PFSK-1 (cell line): ENCODE measurements around the gene CCT2.

ENCODE experiments used
- FOXP2 ChIP-seq: optimal IDR thresholded peaks from 2 replicates; pipeline ENCODE3; 2011; ENCODE audit warnings: borderline replicate concordance, control low read depth, inconsistent platforms; ENCODE audit not compliant: insufficient read depth; ENCODE audit errors: extremely low read length, extremely low read depth
- POLR2AphosphoS5 ChIP-seq: IDR thresholded peaks from 2 replicates; pipeline ENCODE4 v1.6.1; 2012; ENCODE audit warnings: low read depth, mild to moderate bottlenecking, control low read depth, low read length, moderate library complexity
- REST ChIP-seq, 2 experiments: IDR thresholded peaks; 2 replicates each; pipeline versions ENCODE4 v1.6.1 to v1.8.0; 2011 to 2012; ENCODE audit warnings: low read depth in 2 of 2, low read length in 2 of 2, control low read depth in 1 of 2, inconsistent platforms in 1 of 2, mild to moderate bottlenecking in 1 of 2, moderate library complexity in 1 of 2; ENCODE audit not compliant: insufficient read depth in 1 of 2
- SIN3A ChIP-seq: IDR thresholded peaks from 2 replicates; pipeline ENCODE4 v1.6.1; 2012; ENCODE audit warnings: mild to moderate bottlenecking, low read length, moderate library complexity, borderline replicate concordance; ENCODE audit not compliant: insufficient read depth
- TAF1 ChIP-seq: IDR thresholded peaks from 2 replicates; pipeline ENCODE4 v1.6.1; 2012; ENCODE audit warnings: low read length, control low read depth, borderline replicate concordance; ENCODE audit not compliant: insufficient read depth

The CCT2 gene

GRCh38 chr12:69546693-69547438 is 38.4 kb upstream of the CCT2 start:
- TF ChIP-seq REST (IDR thresholded peaks at IDR 0.05; ENCODE audit: insufficient read depth in 1 of 2, low read depth in 2 of 2, low read length in 2 of 2): no peak
- TF ChIP-seq POLR2AphosphoS5: no peak
- no peak for TF ChIP-seq SIN3A
- TF ChIP-seq TAF1: no peak
- TF ChIP-seq FOXP2: no peak

GRCh38 chr12:69548687-69549086 is 36.6 kb upstream of the CCT2 start:
- TF ChIP-seq POLR2AphosphoS5 (no peak), SIN3A (no peak), TAF1 (no peak), REST (IDR thresholded peaks at IDR 0.05; ENCODE audit: insufficient read depth in 1 of 2, low read depth in 2 of 2, low read length in 2 of 2) (no peak), FOXP2 (no peak)

- no peak for TF ChIP-seq REST (IDR thresholded peaks at IDR 0.05; ENCODE audit: insufficient read depth in 1 of 2, low read depth in 2 of 2, low read length in 2 of 2)
- TF ChIP-seq SIN3A: no peak
- no peak for TF ChIP-seq FOXP2
- TF ChIP-seq POLR2AphosphoS5: no peak
- TF ChIP-seq TAF1: no peak
Observed at GRCh38 chr12:69550569-69551350, 34.5 kb upstream of the CCT2 start.

- TF ChIP-seq POLR2AphosphoS5 (no peak), FOXP2 (no peak), REST (IDR thresholded peaks at IDR 0.05; ENCODE audit: insufficient read depth in 1 of 2, low read depth in 2 of 2, low read length in 2 of 2) (no peak), SIN3A (no peak), TAF1 (no peak)
Observed at GRCh38 chr12:69553628-69554248, 31.5 kb upstream of the CCT2 start.
